OCI-LY1 (cell line): Measurements from ENCODE around the gene PLXNA2.

Source experiments
- CTCF ChIP-seq: fragments of 200-600 bp; sonication (generic), shearing (Covaris generic); IDR thresholded peaks from 2 replicates; pipeline ENCODE4 v1.5.1; 2017; ENCODE audit warnings: mild to moderate bottlenecking, antibody characterized with exemption, low read length, moderate library complexity, mixed read lengths
- EZH2 ChIP-seq: fragments of 200-600 bp; sonication (generic), shearing (Covaris generic); IDR thresholded peaks from 2 replicates; pipeline ENCODE4 v1.8.0; 2017; ENCODE audit warnings: borderline replicate concordance, mixed run types, mild to moderate bottlenecking, antibody characterized with exemption, low read length, moderate library complexity, mixed read lengths

- TF ChIP-seq CTCF (no peak), EZH2 (no peak)
These were observed 21.6 kb downstream of the PLXNA2 start for GRCh38 chr1:208222376-208223126.
